Hepatocyte (in vitro differentiated cells): ENCODE data around the gene C19orf25. TPM values are rescaled to one million over a fixed set of nuclear protein-coding genes. Genes with fewer than 3 reads are reported as not detected.

Source experiments
- DNase-seq: peaks from one replicate; pipeline ENCODE4 v3.0.0-alpha.2; 2016; ENCODE audit warnings: low spot score
- H2AFZ ChIP-seq: fragments of 200-600 bp; sonication (generic); 2 replicates; pipeline ENCODE4 v1.6.0; 2016; ENCODE audit warnings: antibody characterized with exemption, mild to moderate bottlenecking
- H3K27ac ChIP-seq: fragments of 200-600 bp; sonication (generic); 2 replicates; pipeline ENCODE4 v1.5.1; 2016; ENCODE audit warnings: mild to moderate bottlenecking
- H3K27me3 ChIP-seq: fragments of 200-600 bp; sonication (generic); 2 replicates; pipeline ENCODE4 v1.6.1; 2016
- H3K36me3 ChIP-seq: fragments of 200-600 bp; sonication (generic); replicated peaks from 2 replicates; pipeline ENCODE4 v1.5.1; 2016; ENCODE audit warnings: low read depth; ENCODE audit not compliant: insufficient read depth
- H3K4me1 ChIP-seq: fragments of 200-600 bp; sonication (generic); 2 replicates; pipeline ENCODE4 v1.5.1; 2016; ENCODE audit warnings: mild to moderate bottlenecking, moderate library complexity; ENCODE audit not compliant: insufficient read depth
- H3K4me2 ChIP-seq: fragments of 200-600 bp; sonication (generic); 2 replicates; pipeline ENCODE4 v1.6.0; 2016
- H3K4me3 ChIP-seq: fragments of 200-600 bp; sonication (generic); 2 replicates; pipeline ENCODE4 v1.5.1; 2016; ENCODE audit warnings: mild to moderate bottlenecking
- H3K79me2 ChIP-seq: fragments of 200-600 bp; sonication (generic); 2 replicates; pipeline ENCODE4 v1.6.0; 2017; ENCODE audit warnings: mild to moderate bottlenecking
- H3K9me2 ChIP-seq: fragments of 200-600 bp; sonication (generic); replicated peaks from 2 replicates; pipeline ENCODE4 v1.6.0; 2017; ENCODE audit warnings: mild to moderate bottlenecking; ENCODE audit not compliant: insufficient read depth
- H3K9me3 ChIP-seq: fragments of 200-600 bp; sonication (generic); 2 replicates; pipeline ENCODE4 v1.5.1; 2016; ENCODE audit warnings: low read depth, mild to moderate bottlenecking
- H4K20me1 ChIP-seq: fragments of 200-600 bp; sonication (generic); 2 replicates; pipeline ENCODE4 v1.6.0; 2016; ENCODE audit warnings: mild to moderate bottlenecking; ENCODE audit not compliant: insufficient read depth, poor library complexity, severe bottlenecking
- EZH2 ChIP-seq: fragments of 200-600 bp; sonication (generic); IDR thresholded peaks from 2 replicates; pipeline ENCODE4 v1.6.1; 2016; ENCODE audit warnings: antibody characterized with exemption, mild to moderate bottlenecking, borderline replicate concordance
- EZH2phosphoT487 ChIP-seq: fragments of 200-600 bp; sonication (generic); IDR thresholded peaks from one replicate; pipeline ENCODE4 v1.6.1; 2018; ENCODE audit warnings: antibody characterized with exemption, mild to moderate bottlenecking, low read depth, moderate library complexity; ENCODE audit not compliant: unreplicated experiment, severe bottlenecking
- WGBS: methylation state at CpG from one replicate; pipeline ENCODE4 v1.1.6; 2016; ENCODE audit warnings: low lambda C conversion rate; ENCODE audit errors: missing lambda C conversion rate; 5-methylcytosine and 5-hydroxymethylcytosine counted together
- polyA plus RNA-seq: library from polyadenylated mRNA; unstranded; fragments of >200 nt; fragmentation: Nextera tagmentation; extraction: Ambion mirVana; gene quantifications from 2 replicates; pipeline ENCODE4 v1.2.1, GENCODE V29; 2016
- total RNA-seq: library from RNA; depleted of rRNA; stranded (reverse); fragments of >200 nt; gene quantifications from 2 replicates; pipeline ENCODE4 v1.2.3, GENCODE V29; 2014
- TF ChIP-seq, protein P1 (sequence below): fragments of 200-600 bp; sonication (generic); IDR thresholded peaks from 2 replicates; pipeline ENCODE4 v1.5.1; 2016; ENCODE audit warnings: antibody characterized with exemption, mild to moderate bottlenecking; ENCODE audit not compliant: poor library complexity

The C19orf25 gene
- total and polyA plus RNA-seq, 2 experiments from 2014 or later = 36.3 to 43.6 TPM

DNA sequence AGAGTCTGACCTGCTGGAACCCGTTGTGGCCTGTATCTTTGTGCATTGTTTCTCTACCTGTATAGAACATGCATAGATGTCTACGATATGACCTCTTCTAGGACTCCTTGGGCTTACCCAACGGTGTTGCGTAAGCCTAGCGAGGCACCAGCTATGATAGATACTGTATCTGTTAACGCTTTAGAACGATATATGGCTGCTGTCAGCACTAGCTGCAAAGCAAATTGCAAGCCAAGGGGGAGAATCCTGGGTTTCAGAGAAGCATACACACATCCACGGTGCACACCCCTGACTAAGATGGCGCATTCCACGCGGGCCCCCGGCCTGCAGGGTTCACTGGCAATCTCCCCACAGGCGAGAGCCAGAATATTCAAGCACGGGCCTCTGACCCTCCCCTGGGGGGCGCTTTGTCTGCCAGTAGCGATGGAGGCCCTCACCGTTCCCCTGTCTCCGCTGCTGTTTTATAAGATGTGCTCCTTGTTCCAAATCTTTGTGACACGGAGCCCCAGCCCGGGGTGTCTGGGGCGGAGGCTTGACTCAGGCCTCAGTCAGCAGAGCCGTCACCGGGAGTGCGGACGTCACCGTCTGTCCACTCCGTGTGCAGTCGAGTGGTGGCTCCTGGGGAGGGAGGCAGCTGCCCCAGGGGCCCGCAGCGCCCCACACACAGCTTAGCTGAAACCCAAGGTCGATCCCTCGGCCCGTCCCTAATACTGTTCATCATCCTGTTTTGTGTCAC is 53.7 kb downstream of the C19orf25 start:
- H3K4me2 ChIP-seq = peak overlapping the region; percentile 56

DNA sequence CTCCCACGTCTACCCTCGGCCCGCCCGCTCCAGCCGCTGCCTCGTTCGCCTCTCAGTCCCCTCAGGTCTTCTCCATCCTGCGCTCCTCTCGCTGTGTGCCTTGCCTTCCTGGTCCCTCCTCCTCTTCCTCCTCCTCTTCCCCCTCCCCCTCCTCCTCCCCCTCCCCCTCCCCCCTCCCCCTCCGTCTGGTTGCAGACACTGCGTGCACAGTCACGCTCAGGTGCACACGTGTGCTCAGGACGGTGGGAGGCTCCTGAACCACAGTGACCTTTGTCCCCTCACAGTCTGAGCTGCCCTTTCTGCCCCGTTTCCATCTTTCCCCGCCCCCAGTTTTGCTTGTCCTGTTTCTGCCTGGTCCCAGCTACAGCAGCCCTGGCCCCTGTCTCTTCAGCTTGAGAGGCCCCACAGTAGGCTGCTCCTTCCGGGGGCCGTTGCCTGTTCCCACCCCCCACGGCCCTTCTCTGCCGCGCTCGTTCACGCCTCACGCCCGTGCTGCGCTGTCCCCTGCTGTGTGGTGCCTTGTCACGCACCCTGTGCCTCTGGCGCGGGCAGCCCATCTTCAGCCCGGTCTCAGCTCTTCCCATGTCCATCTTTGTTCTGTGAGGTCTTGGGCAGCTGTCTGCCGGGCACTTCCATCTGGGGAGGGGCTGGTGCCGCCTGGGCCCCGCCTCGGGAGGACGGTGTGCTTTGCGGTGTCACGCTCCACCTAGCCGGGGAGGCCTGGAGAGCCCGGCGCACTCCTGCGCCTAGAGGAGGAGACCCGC is 54.6 kb downstream of the C19orf25 start:
- peaks cover 88% of the 10 kb centered on the region for H3K79me2 ChIP-seq
- no peak for TF ChIP-seq EZH2
- TF ChIP-seq, protein P1, sequence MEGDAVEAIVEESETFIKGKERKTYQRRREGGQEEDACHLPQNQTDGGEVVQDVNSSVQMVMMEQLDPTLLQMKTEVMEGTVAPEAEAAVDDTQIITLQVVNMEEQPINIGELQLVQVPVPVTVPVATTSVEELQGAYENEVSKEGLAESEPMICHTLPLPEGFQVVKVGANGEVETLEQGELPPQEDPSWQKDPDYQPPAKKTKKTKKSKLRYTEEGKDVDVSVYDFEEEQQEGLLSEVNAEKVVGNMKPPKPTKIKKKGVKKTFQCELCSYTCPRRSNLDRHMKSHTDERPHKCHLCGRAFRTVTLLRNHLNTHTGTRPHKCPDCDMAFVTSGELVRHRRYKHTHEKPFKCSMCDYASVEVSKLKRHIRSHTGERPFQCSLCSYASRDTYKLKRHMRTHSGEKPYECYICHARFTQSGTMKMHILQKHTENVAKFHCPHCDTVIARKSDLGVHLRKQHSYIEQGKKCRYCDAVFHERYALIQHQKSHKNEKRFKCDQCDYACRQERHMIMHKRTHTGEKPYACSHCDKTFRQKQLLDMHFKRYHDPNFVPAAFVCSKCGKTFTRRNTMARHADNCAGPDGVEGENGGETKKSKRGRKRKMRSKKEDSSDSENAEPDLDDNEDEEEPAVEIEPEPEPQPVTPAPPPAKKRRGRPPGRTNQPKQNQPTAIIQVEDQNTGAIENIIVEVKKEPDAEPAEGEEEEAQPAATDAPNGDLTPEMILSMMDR = no peak
- no peak for TF ChIP-seq EZH2phosphoT487
- no peak overlapping the region for H2AFZ ChIP-seq
- no peaks in the 10 kb centered on the region for H3K27me3 ChIP-seq
- peaks cover 16% of the 10 kb centered on the region for H3K4me1 ChIP-seq
- no peaks in the 10 kb centered on the region for H3K9me2 ChIP-seq
- H3K4me3 ChIP-seq = no peak overlapping the region
- H3K27ac ChIP-seq = peak overlapping the region; percentile 86
- H3K36me3 ChIP-seq = no peaks in the 10 kb centered on the region
- peak; percentile 77 for DNase-seq
- no peaks in the 10 kb centered on the region for H3K9me3 ChIP-seq
- WGBS = 82% methylated on average over 20 of the region's 42 CpGs
- H4K20me1 ChIP-seq = peaks cover 15% of the 10 kb centered on the region
- peak overlapping the region; percentile 56 for H3K4me2 ChIP-seq

More for the DNA sequence above, 53.7 kb downstream of the C19orf25 start:
- peaks cover 20% of the 10 kb centered on the region for H3K4me1 ChIP-seq
- no peaks in the 10 kb centered on the region for H3K9me2 ChIP-seq
- 91% methylated on average over 33 of the region's 33 CpGs for WGBS
- H3K79me2 ChIP-seq = peaks cover 87% of the 10 kb centered on the region
- no peak overlapping the region for H2AFZ ChIP-seq
- H3K27ac ChIP-seq = peak overlapping the region; percentile 86
- H3K27me3 ChIP-seq = no peaks in the 10 kb centered on the region
- DNase-seq = no peak
- no peaks in the 10 kb centered on the region for H3K36me3 ChIP-seq
- no peak overlapping the region for H3K4me3 ChIP-seq
- H3K9me3 ChIP-seq = no peaks in the 10 kb centered on the region
- TF ChIP-seq, protein P1 = no peak
- TF ChIP-seq EZH2phosphoT487 (no peak), EZH2 (no peak)
- H4K20me1 ChIP-seq = peaks cover 12% of the 10 kb centered on the region

DNA sequence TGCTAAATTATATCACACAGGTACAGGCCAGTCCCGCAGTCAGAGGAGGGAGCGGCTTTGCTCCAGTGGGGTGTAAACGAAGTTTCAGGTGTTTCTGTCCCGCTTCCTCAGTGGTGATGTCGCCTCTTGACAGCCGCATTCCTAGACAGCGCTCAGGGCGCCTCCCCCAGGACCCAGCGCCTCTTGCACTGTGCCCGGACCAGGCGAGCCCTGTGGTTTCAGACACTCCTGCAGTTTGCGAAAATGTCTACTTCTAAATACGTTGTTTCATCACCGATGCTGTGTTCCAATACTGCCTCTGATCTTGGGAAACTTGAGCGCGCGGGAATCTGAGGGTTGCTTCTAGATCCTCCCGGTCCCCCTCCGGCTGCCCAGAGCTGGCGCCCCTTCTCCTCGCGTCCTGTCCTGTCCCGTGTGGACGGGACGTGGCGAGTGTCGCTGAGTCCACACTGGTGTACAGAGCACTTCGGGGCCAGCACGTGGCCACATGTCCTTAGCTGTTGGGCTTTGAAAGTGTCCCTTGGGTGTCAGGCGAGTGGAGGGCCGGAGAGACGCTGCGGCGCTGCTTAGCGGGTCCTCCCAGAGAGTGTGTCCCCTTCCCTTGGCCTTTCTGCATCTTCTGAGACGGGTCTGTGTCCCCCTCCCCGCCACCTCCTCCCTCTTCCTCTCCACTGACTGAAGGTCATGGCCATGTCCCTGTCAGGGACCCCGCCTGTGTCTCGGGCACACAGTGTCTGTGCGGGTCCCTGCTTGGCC is 55.4 kb downstream of the C19orf25 start:
- no peaks in the 10 kb centered on the region for H3K9me2 ChIP-seq
- peaks cover 18% of the 10 kb centered on the region for H3K4me1 ChIP-seq
- no peak for DNase-seq
- no peak overlapping the region for H2AFZ ChIP-seq
- H3K4me3 ChIP-seq = no peak overlapping the region
- H3K79me2 ChIP-seq = peaks cover 91% of the 10 kb centered on the region
- no peaks in the 10 kb centered on the region for H3K9me3 ChIP-seq
- TF ChIP-seq, protein P1 = no peak
- TF ChIP-seq EZH2 (no peak), EZH2phosphoT487 (no peak)
- H3K36me3 ChIP-seq = no peaks in the 10 kb centered on the region
- WGBS = 94% methylated on average over 37 of the region's 40 CpGs
- no peaks in the 10 kb centered on the region for H3K27me3 ChIP-seq
- peaks cover 21% of the 10 kb centered on the region for H4K20me1 ChIP-seq
- no peak overlapping the region for H3K4me2 ChIP-seq
- peak overlapping the region; percentile 71 for H3K27ac ChIP-seq

Other genes with a start within 250 kb of the C19orf25 start
- 1.1 and 4.2 TPM in 2 replicates for gene CBARP, start 241.2 kb downstream of the C19orf25 start, total RNA-seq
- 7.1 and 10.7 TPM in 2 replicates for gene CBARP, start 241.2 kb downstream of the C19orf25 start, polyA plus RNA-seq
- gene ATP5F1D, start 237.5 kb downstream of the C19orf25 start, total RNA-seq = 54.0 and 64.1 TPM in 2 replicates
- 291 and 297 TPM in 2 replicates for gene ATP5F1D, start 237.5 kb downstream of the C19orf25 start, polyA plus RNA-seq
- 28.7 and 30.1 TPM in 2 replicates for gene MIDN, start 230.6 kb downstream of the C19orf25 start, total RNA-seq
- gene MIDN, start 230.6 kb downstream of the C19orf25 start, polyA plus RNA-seq = 94.6 and 98.4 TPM in 2 replicates
- 212 and 361 TPM in 2 replicates for gene CIRBP, start 209.9 kb downstream of the C19orf25 start, total RNA-seq
- 202 and 261 TPM in 2 replicates for gene CIRBP, start 209.9 kb downstream of the C19orf25 start, polyA plus RNA-seq
- gene FAM174C, start 203.7 kb downstream of the C19orf25 start, total RNA-seq = 25.5 TPM in 2 replicates
- 79.9 and 89.5 TPM in 2 replicates for gene FAM174C, start 203.7 kb downstream of the C19orf25 start, polyA plus RNA-seq
- 11.0 and 14.2 TPM in 2 replicates for gene EFNA2, start 193.3 kb downstream of the C19orf25 start, total RNA-seq
- 1.3 and 1.8 TPM in 2 replicates for gene EFNA2, start 193.3 kb downstream of the C19orf25 start, polyA plus RNA-seq
- 81.6 and 130 TPM in 2 replicates for gene NDUFS7, start 95.3 kb downstream of the C19orf25 start, total RNA-seq
- gene NDUFS7, start 95.3 kb downstream of the C19orf25 start, polyA plus RNA-seq = 270 and 276 TPM in 2 replicates
- 121 and 122 TPM in 2 replicates for gene GAMT, start 77.7 kb downstream of the C19orf25 start, total RNA-seq
- gene GAMT, start 77.7 kb downstream of the C19orf25 start, polyA plus RNA-seq = 148 and 170 TPM in 2 replicates
- 42.4 and 46.8 TPM in 2 replicates for gene DAZAP1, start 71.6 kb downstream of the C19orf25 start, total RNA-seq
- 35.8 and 37.9 TPM in 2 replicates for gene DAZAP1, start 71.6 kb downstream of the C19orf25 start, polyA plus RNA-seq
- 1,556 and 1,885 TPM in 2 replicates for gene RPS15, start 40.8 kb downstream of the C19orf25 start, total RNA-seq
- gene RPS15, start 40.8 kb downstream of the C19orf25 start, polyA plus RNA-seq = 938 and 950 TPM in 2 replicates
- gene APC2, start 29.1 kb downstream of the C19orf25 start, total RNA-seq = 0.24 and 1.2 TPM in 2 replicates
- 0.36 and 0.40 TPM in 2 replicates for gene APC2, start 29.1 kb downstream of the C19orf25 start, polyA plus RNA-seq
- 2.8 and 7.7 TPM in 2 replicates for gene PCSK4, start 11.1 kb upstream of the C19orf25 start, total RNA-seq
- 9.6 and 16.2 TPM in 2 replicates for gene PCSK4, start 11.1 kb upstream of the C19orf25 start, polyA plus RNA-seq
- 80.8 and 88.9 TPM in 2 replicates for gene REEP6, start 12.0 kb upstream of the C19orf25 start, total RNA-seq
- 179 and 218 TPM in 2 replicates for gene REEP6, start 12.0 kb upstream of the C19orf25 start, polyA plus RNA-seq
- 8.3 and 11.2 TPM in 2 replicates for gene ADAMTSL5, start 33.8 kb upstream of the C19orf25 start, total RNA-seq
- gene ADAMTSL5, start 33.8 kb upstream of the C19orf25 start, polyA plus RNA-seq = 33.6 and 45.5 TPM in 2 replicates
- gene PLK5, start 44.9 kb upstream of the C19orf25 start, total RNA-seq = not detected in 2 replicates
- gene PLK5, start 44.9 kb upstream of the C19orf25 start, polyA plus RNA-seq = 0.12 and 0.53 TPM in 2 replicates
- 38.7 and 45.6 TPM in 2 replicates for gene MEX3D, start 89.1 kb upstream of the C19orf25 start, total RNA-seq
- gene MEX3D, start 89.1 kb upstream of the C19orf25 start, polyA plus RNA-seq = 6.2 and 6.6 TPM in 2 replicates
- 84.2 and 84.5 TPM in 2 replicates for gene MBD3, start 113.7 kb upstream of the C19orf25 start, total RNA-seq
- gene MBD3, start 113.7 kb upstream of the C19orf25 start, polyA plus RNA-seq = 56.3 and 66.6 TPM in 2 replicates
- 56.6 and 57.6 TPM in 2 replicates for gene UQCR11, start 126.2 kb upstream of the C19orf25 start, total RNA-seq
- gene UQCR11, start 126.2 kb upstream of the C19orf25 start, polyA plus RNA-seq = 672 and 684 TPM in 2 replicates
- gene TCF3, start 173.4 kb upstream of the C19orf25 start, total RNA-seq = 67.9 and 76.7 TPM in 2 replicates
- gene TCF3, start 173.4 kb upstream of the C19orf25 start, polyA plus RNA-seq = 93.7 and 125 TPM in 2 replicates